Gastrocnemius medialis (tissue), 4 donors: ENCODE results near the gene MOV10. TPM values are rescaled to one million over a fixed set of nuclear protein-coding genes. Genes with fewer than 3 reads are reported as not detected.

Source experiments
- ATAC-seq, 2 donors: fragments of 150-250 bp; one replicate each; pipeline ENCODE4 v1.9.1; 2016
- DNase-seq, 2 donors: peaks; one replicate each; pipeline ENCODE4 v3.0.0-alpha.2; 2019
- H3K27ac ChIP-seq, 4 donors: fragments of 200-600 bp; sonication (generic); 1 replicate in 1 of 4; 2 replicates in 3 of 4; pipeline ENCODE4 v1.5.1; 2016 to 2018; ENCODE audit warnings: mild to moderate bottlenecking in 2 of 4, moderate library complexity in 1 of 4
- H3K27me3 ChIP-seq, 3 donors: fragments of 200-600 bp; sonication (generic) in 2 of 3; 1 replicate in 1 of 3; 2 replicates in 2 of 3; pipeline versions ENCODE4 v1.5.1 to v1.6.0; 2016 to 2019; ENCODE audit warnings: mild to moderate bottlenecking in 1 of 3, moderate library complexity in 1 of 3
- H3K36me3 ChIP-seq, 2 donors: fragments of 200-600 bp; sonication (generic) in 1 of 2; one replicate each; pipeline ENCODE4 v1.5.1; 2017 to 2018
- H3K4me1 ChIP-seq, 2 donors: fragments of 200-600 bp; sonication (generic) in 1 of 2; one replicate each; pipeline ENCODE4 v1.5.1; 2016 to 2017; ENCODE audit warnings: mild to moderate bottlenecking in 2 of 2
- H3K4me3 ChIP-seq, 4 donors: fragments of 200-600 bp; sonication (generic) in 3 of 4; 1 replicate in 1 of 4; 2 replicates in 3 of 4; pipeline ENCODE4 v1.5.1; 2016 to 2019; ENCODE audit warnings: mild to moderate bottlenecking in 2 of 4
- H3K9me3 ChIP-seq, 3 donors: fragments of 200-600 bp; sonication (generic) in 2 of 3; 1 replicate in 1 of 3; 2 replicates in 2 of 3; pipeline ENCODE4 v1.5.1; 2016 to 2019
- CTCF ChIP-seq, 5 experiments: fragments of 450-650 bp in 3 of 5; fragments of 200-600 bp in 2 of 5; sonication (generic) in 2 of 5; IDR thresholded peaks in 4 of 5; conservative IDR thresholded peaks in 1 of 5; 1 replicate in 4 of 5; 2 replicates in 1 of 5; pipeline ENCODE4 v1.5.1; 2016 to 2019; ENCODE audit warnings: antibody characterized with exemption in 5 of 5, mild to moderate bottlenecking in 3 of 5, moderate library complexity in 3 of 5
- POLR2A ChIP-seq, 2 donors: fragments of 450-650 bp; IDR thresholded peaks; one replicate each; pipeline ENCODE4 v1.6.1; 2017; ENCODE audit warnings: antibody characterized with exemption in 2 of 2, mild to moderate bottlenecking in 2 of 2, moderate library complexity in 2 of 2
- in situ Hi-C, 4 donors: fragments of 200-750 bp; cut with MboI; loops; one replicate each; pipeline versions ENCODE4 v1.15.0 to v1.8.0; 2017; ENCODE audit warnings: low sequenced_read_pairs in 4 of 4
- intact Hi-C: fragments of 100-400 bp; cut with DNase I; formaldehyde crosslinking; loops from one replicate; pipeline ENCODE4 v1.15.1; 2023; ENCODE audit warnings: low total_unique reads
- total RNA-seq, 4 donors: library from RNA; depleted of rRNA; stranded (reverse); fragments of >200 nt; gene quantifications; one replicate each; pipeline versions ENCODE4 v1.1.0 to v1.2.3, GENCODE V29; 2016

Gene MOV10
- total RNA-seq, 4 donors from 2014 or later: 2.8 to 7.2 (median 4.8) TPM

- in situ Hi-C loops (no loop called here), intact Hi-C loops (loop anchor here (5.0 kb wide), 1 partner anchor 46 kb away; no protein-coding TSS in a partner anchor)
- H3K27me3 ChIP-seq: no peaks in the 10 kb centered on the region
- H3K4me3 ChIP-seq: no peak overlapping the region
- H3K4me1 ChIP-seq: peaks cover 14 to 16% of the 10 kb centered on the region in 2 donors
- H3K36me3 ChIP-seq: peaks cover 0 to 46% of the 10 kb centered on the region in 2 donors
- ATAC-seq: no peak
- H3K27ac ChIP-seq: peak overlapping the region in 2 of 4 donors; percentile 76 to 84
- no peak for DNase-seq
- H3K9me3 ChIP-seq: no peaks in the 10 kb centered on the region
- no peak for TF ChIP-seq CTCF (IDR thresholded peaks at IDR 0.05 in 4 of 5, conservative IDR thresholded peaks at IDR 0.05 in 1 of 5)
- no peak for TF ChIP-seq POLR2A (IDR thresholded peaks at IDR 0.05)
These were observed 1.6 kb upstream of the MOV10 start for GRCh38 chr1:112672842-112673241.

- Histone ChIP-seq H3K36me3 (peaks cover 0 to 37% of the 10 kb centered on the region in 2 donors), H3K9me3 (no peaks in the 10 kb centered on the region), H3K27me3 (no peaks in the 10 kb centered on the region), H3K27ac (peak overlapping the region; percentile 75 to 84 (median 80)), H3K4me3 (peak overlapping the region; percentile 62 to 89 (median 78)), H3K4me1 (peaks cover 14 to 18% of the 10 kb centered on the region in 2 donors)
- peak in 1 of 2 donors; percentile 32 for DNase-seq
- TF ChIP-seq POLR2A (IDR thresholded peaks at IDR 0.05) (no peak), CTCF (IDR thresholded peaks at IDR 0.05 in 4 of 5, conservative IDR thresholded peaks at IDR 0.05 in 1 of 5) (peak in 3 of 5 experiments; percentile 19 to 47 (median 37))
- ATAC-seq: peak; percentile 31 to 40
- intact Hi-C loops: loop anchor here (2.0 to 5.0 kb wide), 2 partner anchors 27 to 47 kb away; no protein-coding TSS in a partner anchor
- in situ Hi-C loops: no loop called here
These were observed 643 bp upstream of the MOV10 start for GRCh38 chr1:112673592-112674439.

GRCh38 chr1:112674986-112675727 is 698 bp downstream of the MOV10 start:
- in situ Hi-C loops (no loop called here), intact Hi-C loops (loop anchor here (2.0 to 5.0 kb wide), 2 partner anchors 26 to 48 kb away; no protein-coding TSS in a partner anchor)
- peak in 1 of 2 donors; percentile 36 for DNase-seq
- ATAC-seq: peak; percentile 65 to 69
- Histone ChIP-seq H3K27me3 (no peaks in the 10 kb centered on the region), H3K27ac (peak overlapping the region; percentile 75 to 84 (median 80)), H3K9me3 (no peaks in the 10 kb centered on the region), H3K4me3 (peak overlapping the region; percentile 62 to 89 (median 78)), H3K4me1 (peaks cover 14 to 18% of the 10 kb centered on the region in 2 donors), H3K36me3 (peaks cover 0 to 24% of the 10 kb centered on the region in 2 donors)
- peak; percentile 8 to 17 for TF ChIP-seq POLR2A (IDR thresholded peaks at IDR 0.05)
- peak in 1 of 5 experiments; percentile 30 for TF ChIP-seq CTCF (IDR thresholded peaks at IDR 0.05 in 4 of 5, conservative IDR thresholded peaks at IDR 0.05 in 1 of 5)

- intact Hi-C loops: loop anchor here (2.0 kb wide), 1 partner anchor 25 kb away; no protein-coding TSS in a partner anchor
- ATAC-seq (no peak), DNase-seq (no peak)
- H3K36me3 ChIP-seq: peaks cover 0 to 19% of the 10 kb centered on the region in 2 donors
- H3K9me3 ChIP-seq: no peaks in the 10 kb centered on the region
- in situ Hi-C loops: no loop called here
- peaks cover 14 to 18% of the 10 kb centered on the region in 2 donors for H3K4me1 ChIP-seq
- H3K4me3 ChIP-seq: peak overlapping the region; percentile 62 to 89 (median 78)
- H3K27me3 ChIP-seq: no peaks in the 10 kb centered on the region
- peak overlapping the region; percentile 75 to 84 (median 80) for H3K27ac ChIP-seq
- TF ChIP-seq POLR2A (IDR thresholded peaks at IDR 0.05): no peak
- no peak for TF ChIP-seq CTCF (IDR thresholded peaks at IDR 0.05 in 4 of 5, conservative IDR thresholded peaks at IDR 0.05 in 1 of 5)
These were observed 1.4 kb downstream of the MOV10 start for GRCh38 chr1:112675728-112676381.
